Measurements from ENCODE around the gene STPG2. TPM values are rescaled to one million over a fixed set of nuclear protein-coding genes. Genes with fewer than 3 reads are reported as not detected.

STPG2 gene
- total and polyA plus RNA-seq, 12 donors, result 0.07 to 1.8 (median 0.61) TPM; not detected in 3

DNA sequence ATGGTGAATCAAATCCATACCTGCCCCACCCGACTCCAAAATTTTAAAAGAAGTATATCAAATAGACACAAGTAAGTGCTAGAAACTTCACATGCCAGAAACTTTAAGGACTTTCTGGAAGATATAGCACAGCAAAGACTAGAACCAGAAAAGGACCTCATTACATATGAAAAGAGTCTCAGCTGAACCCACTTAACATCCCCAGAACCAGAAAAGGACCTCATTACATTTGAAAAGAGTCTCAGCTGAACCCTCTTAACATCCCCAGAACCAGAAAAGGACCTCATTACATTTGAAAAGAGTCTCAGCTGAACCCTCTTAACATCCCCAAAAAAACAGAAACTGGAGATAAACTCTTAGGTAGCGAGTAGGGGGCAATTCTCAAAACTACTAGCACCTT, 32.3 kb downstream of the STPG2 start:
- H3K36me3 ChIP-seq (replicated peaks in 1 of 2), result no peaks in the 10 kb centered on the region
- WGBS, 4 donors, result 84 to 94% (median 89%) methylated on average over 2 of the region's 2 CpGs
- no peak overlapping the region for H3K4me3 ChIP-seq
- no peaks in the 10 kb centered on the region for H3K9me3 ChIP-seq (replicated peaks in 1 of 3)
- no peak overlapping the region for H3K27ac ChIP-seq
- intact Hi-C loops (cut with DNase I), result no loop called here
- TF ChIP-seq POLR2A (IDR thresholded peaks at IDR 0.05) (no peak), CTCF (IDR thresholded peaks at IDR 0.05) (no peak)
- H3K4me1 ChIP-seq (replicated peaks in 1 of 2), result no peaks in the 10 kb centered on the region
- no peak for DNase-seq
- H3K27me3 ChIP-seq, result no peaks in the 10 kb centered on the region

GRCh38 chr4:98110214-98110613, 33.1 kb downstream of the STPG2 start:
- Histone ChIP-seq H3K36me3 (replicated peaks in 1 of 2) (no peaks in the 10 kb centered on the region), H3K27ac (no peak overlapping the region), H3K9me3 (replicated peaks in 1 of 3) (no peaks in the 10 kb centered on the region), H3K27me3 (no peaks in the 10 kb centered on the region), H3K4me3 (no peak overlapping the region), H3K4me1 (replicated peaks in 1 of 2) (no peaks in the 10 kb centered on the region)
- TF ChIP-seq POLR2A (IDR thresholded peaks at IDR 0.05) (no peak), CTCF (IDR thresholded peaks at IDR 0.05) (no peak)
- no peak for DNase-seq
- intact Hi-C loops (cut with DNase I), result no loop called here
- 62 to 100% (median 85%) methylated on average over 2 to 5 of the region's 5 CpGs for WGBS, 4 donors

DNA sequence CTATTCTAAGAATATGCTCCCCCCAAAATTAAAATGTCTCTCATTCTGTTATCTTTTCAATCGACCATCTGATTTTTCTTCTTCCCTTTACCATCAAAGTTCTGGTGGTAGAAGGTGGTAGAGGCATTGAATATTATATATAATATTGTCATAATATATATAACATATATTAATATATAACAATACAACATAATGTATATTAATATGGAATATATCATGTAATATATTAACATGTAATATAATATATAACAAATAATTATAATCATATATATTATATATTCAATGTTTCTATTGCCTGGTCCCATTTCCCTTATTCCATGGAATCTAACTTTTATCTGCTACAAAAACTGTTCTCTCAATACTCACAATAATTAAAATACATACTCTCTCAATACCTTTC, 40.6 kb downstream of the STPG2 start:
- H3K4me1 ChIP-seq (replicated peaks in 1 of 2), result no peaks in the 10 kb centered on the region
- H3K27ac ChIP-seq, result no peak overlapping the region
- H3K4me3 ChIP-seq, result no peak overlapping the region
- 58 to 85% (median 78%) methylated on average over 1 of the region's 1 CpG for WGBS, 4 donors
- no peaks in the 10 kb centered on the region for H3K9me3 ChIP-seq (replicated peaks in 1 of 3)
- intact Hi-C loops (cut with DNase I), result no loop called here
- no peak for DNase-seq
- TF ChIP-seq CTCF (IDR thresholded peaks at IDR 0.05) (no peak), POLR2A (IDR thresholded peaks at IDR 0.05) (no peak)
- no peaks in the 10 kb centered on the region for H3K36me3 ChIP-seq (replicated peaks in 1 of 2)
- H3K27me3 ChIP-seq, result no peaks in the 10 kb centered on the region

DNA sequence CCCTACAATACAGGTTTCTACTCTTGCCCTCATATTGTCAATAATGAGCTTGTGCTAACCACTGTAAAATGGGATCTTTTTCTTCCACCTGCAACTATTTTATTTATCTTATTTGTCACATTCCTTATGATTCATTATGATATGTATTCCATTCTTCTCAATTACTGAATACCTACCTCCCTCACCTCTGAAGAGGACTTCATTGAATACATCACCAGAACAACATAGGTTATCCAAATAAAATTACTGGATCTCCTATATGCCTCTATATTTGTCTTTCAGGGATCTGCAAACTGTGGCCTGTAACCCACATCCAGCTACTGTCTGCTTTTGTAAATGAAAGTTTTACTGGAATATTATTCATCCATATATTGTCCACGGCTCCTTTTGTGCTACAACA, 41.3 kb downstream of the STPG2 start:
- H3K4me3 ChIP-seq, result no peak overlapping the region
- H3K27ac ChIP-seq, result no peak overlapping the region
- H3K9me3 ChIP-seq (replicated peaks in 1 of 3), result no peaks in the 10 kb centered on the region
- TF ChIP-seq CTCF (IDR thresholded peaks at IDR 0.05), result no peak
- TF ChIP-seq POLR2A (IDR thresholded peaks at IDR 0.05), result no peak
- no peak for DNase-seq
- intact Hi-C loops (cut with DNase I), result no loop called here
- H3K36me3 ChIP-seq (replicated peaks in 1 of 2), result no peaks in the 10 kb centered on the region
- no peaks in the 10 kb centered on the region for H3K27me3 ChIP-seq
- no peaks in the 10 kb centered on the region for H3K4me1 ChIP-seq (replicated peaks in 1 of 2)
- WGBS, 4 donors, result 0 to 97% (median 66%) methylated on average over 1 of the region's 1 CpG
